ENCODE measurements around the gene IRF3. TPM values are rescaled to one million over a fixed set of nuclear protein-coding genes. Genes with fewer than 3 reads are reported as not detected.

IRF3 gene
- total and polyA plus RNA-seq, 4 donors = 52.8 to 97.3 (median 81.5) TPM

GRCh38 chr19:49669516-49669915, 3.9 kb upstream of the IRF3 start:
- WGBS, 2 donors = 92 to 98% methylated on average over 3 of the region's 3 CpGs
- H3K4me1 ChIP-seq (ENCODE audit: control insufficient read depth in 5 of 5, insufficient read depth in 5 of 5, low read length in 5 of 5) = peaks cover 0 to 15% (median 8%) of the 10 kb centered on the region in 5 donors
- H3K27ac ChIP-seq (ENCODE audit: low read depth in 1 of 2, low read length in 1 of 2) = no peak overlapping the region
- no peak for TF ChIP-seq CTCF (IDR thresholded peaks at IDR 0.05; ENCODE audit: control extremely low read depth, extremely low read depth)
- ATAC-seq (ENCODE audit: insufficient read depth, low FRiP score) (no peak), DNase-seq (no peak)
- H3K9ac ChIP-seq (ENCODE audit: insufficient read depth in 1 of 2, low read length in 2 of 2) = no peak overlapping the region
- H3K9me3 ChIP-seq (ENCODE audit: control insufficient read depth in 4 of 4, insufficient read depth in 3 of 4, low read length in 3 of 4) = no peaks in the 10 kb centered on the region
- H3K4me3 ChIP-seq = no peak overlapping the region
- peaks cover 0 to 5% (median 2%) of the 10 kb centered on the region in 4 donors for H3K36me3 ChIP-seq (ENCODE audit: control insufficient read depth in 4 of 4, insufficient read depth in 4 of 4, low read length in 4 of 4)
- H3K27me3 ChIP-seq (ENCODE audit: control insufficient read depth in 3 of 3, insufficient read depth in 3 of 3, low read length in 2 of 3) = no peaks in the 10 kb centered on the region

GRCh38 chr19:49667473-49667872, 1.8 kb upstream of the IRF3 start:
- no peak overlapping the region for H3K9ac ChIP-seq (ENCODE audit: insufficient read depth in 1 of 2, low read length in 2 of 2)
- no peak overlapping the region for H3K4me3 ChIP-seq
- peaks cover 0 to 21% (median 8%) of the 10 kb centered on the region in 5 donors for H3K4me1 ChIP-seq (ENCODE audit: control insufficient read depth in 5 of 5, insufficient read depth in 5 of 5, low read length in 5 of 5)
- peaks cover 0 to 9% (median 3%) of the 10 kb centered on the region in 4 donors for H3K36me3 ChIP-seq (ENCODE audit: control insufficient read depth in 4 of 4, insufficient read depth in 4 of 4, low read length in 4 of 4)
- no peak for TF ChIP-seq CTCF (IDR thresholded peaks at IDR 0.05; ENCODE audit: control extremely low read depth, extremely low read depth)
- ATAC-seq (ENCODE audit: insufficient read depth, low FRiP score) = no peak
- DNase-seq = no peak
- H3K9me3 ChIP-seq (ENCODE audit: control insufficient read depth in 4 of 4, insufficient read depth in 3 of 4, low read length in 3 of 4) = no peaks in the 10 kb centered on the region
- no peak overlapping the region for H3K27ac ChIP-seq (ENCODE audit: low read depth in 1 of 2, low read length in 1 of 2)
- H3K27me3 ChIP-seq (ENCODE audit: control insufficient read depth in 3 of 3, insufficient read depth in 3 of 3, low read length in 2 of 3) = no peaks in the 10 kb centered on the region
- WGBS, 2 donors = 93 to 98% methylated on average over 2 of the region's 2 CpGs

- H3K36me3 ChIP-seq (ENCODE audit: control insufficient read depth in 4 of 4, insufficient read depth in 4 of 4, low read length in 4 of 4) = peaks cover 0 to 20% (median 7%) of the 10 kb centered on the region in 4 donors
- H3K9me3 ChIP-seq (ENCODE audit: control insufficient read depth in 4 of 4, insufficient read depth in 3 of 4, low read length in 3 of 4) = no peaks in the 10 kb centered on the region
- no peak overlapping the region for H3K27ac ChIP-seq (ENCODE audit: low read depth in 1 of 2, low read length in 1 of 2)
- peaks cover 0 to 16% (median 8%) of the 10 kb centered on the region in 5 donors for H3K4me1 ChIP-seq (ENCODE audit: control insufficient read depth in 5 of 5, insufficient read depth in 5 of 5, low read length in 5 of 5)
- no peak for TF ChIP-seq CTCF (IDR thresholded peaks at IDR 0.05; ENCODE audit: control extremely low read depth, extremely low read depth)
- no peaks in the 10 kb centered on the region for H3K27me3 ChIP-seq (ENCODE audit: control insufficient read depth in 3 of 3, insufficient read depth in 3 of 3, low read length in 2 of 3)
- DNase-seq = no peak
- 0 to 1% methylated on average over 9 of the region's 9 CpGs for WGBS, 2 donors
- peak overlapping the region; percentile 37 to 63 for H3K9ac ChIP-seq (ENCODE audit: insufficient read depth in 1 of 2, low read length in 2 of 2)
- no peak for ATAC-seq (ENCODE audit: insufficient read depth, low FRiP score)
- peak overlapping the region; percentile 24 for H3K4me3 ChIP-seq
Observed at GRCh38 chr19:49666120-49666444, 425 bp upstream of the IRF3 start.

- 0 to 1% methylated on average over 7 of the region's 7 CpGs for WGBS, 2 donors
- no peak for ATAC-seq (ENCODE audit: insufficient read depth, low FRiP score)
- TF ChIP-seq CTCF (IDR thresholded peaks at IDR 0.05; ENCODE audit: control extremely low read depth, extremely low read depth) = no peak
Observed at GRCh38 chr19:49665036-49665350, 664 bp downstream of the IRF3 start.

More at GRCh38 chr19:49665036-49665350, 664 bp downstream of the IRF3 start:
- DNase-seq = no peak
- H3K4me3 ChIP-seq = peak overlapping the region; percentile 74
- peaks cover 0 to 29% (median 13%) of the 10 kb centered on the region in 4 donors for H3K36me3 ChIP-seq (ENCODE audit: control insufficient read depth in 4 of 4, insufficient read depth in 4 of 4, low read length in 4 of 4)
- no peaks in the 10 kb centered on the region for H3K27me3 ChIP-seq (ENCODE audit: control insufficient read depth in 3 of 3, insufficient read depth in 3 of 3, low read length in 2 of 3)
- H3K27ac ChIP-seq (ENCODE audit: low read depth in 1 of 2, low read length in 1 of 2) = peak overlapping the region; percentile 72 to 94
- H3K4me1 ChIP-seq (ENCODE audit: control insufficient read depth in 5 of 5, insufficient read depth in 5 of 5, low read length in 5 of 5) = peaks cover 0 to 16% (median 8%) of the 10 kb centered on the region in 5 donors
- no peaks in the 10 kb centered on the region for H3K9me3 ChIP-seq (ENCODE audit: control insufficient read depth in 4 of 4, insufficient read depth in 3 of 4, low read length in 3 of 4)
- peak overlapping the region; percentile 49 to 67 for H3K9ac ChIP-seq (ENCODE audit: insufficient read depth in 1 of 2, low read length in 2 of 2)
